Esophagus muscularis mucosa (tissue), 3 donors: Measurements from ENCODE around the gene ACTR8.

Experiments
- CTCF ChIP-seq, 3 experiments: fragments of 200-600 bp in 2 of 3; fragments of 450-650 bp in 1 of 3; sonication (generic) in 2 of 3; IDR thresholded peaks; one replicate each; pipeline ENCODE4 v1.5.1; 2017 to 2019; ENCODE audit warnings: antibody characterized with exemption in 3 of 3, mild to moderate bottlenecking in 2 of 3, moderate library complexity in 1 of 3
- POLR2A ChIP-seq: fragments of 450-650 bp; IDR thresholded peaks from one replicate; pipeline ENCODE4 v1.6.1; 2017; ENCODE audit warnings: antibody characterized with exemption, moderate library complexity, mild to moderate bottlenecking, low read depth

DNA sequence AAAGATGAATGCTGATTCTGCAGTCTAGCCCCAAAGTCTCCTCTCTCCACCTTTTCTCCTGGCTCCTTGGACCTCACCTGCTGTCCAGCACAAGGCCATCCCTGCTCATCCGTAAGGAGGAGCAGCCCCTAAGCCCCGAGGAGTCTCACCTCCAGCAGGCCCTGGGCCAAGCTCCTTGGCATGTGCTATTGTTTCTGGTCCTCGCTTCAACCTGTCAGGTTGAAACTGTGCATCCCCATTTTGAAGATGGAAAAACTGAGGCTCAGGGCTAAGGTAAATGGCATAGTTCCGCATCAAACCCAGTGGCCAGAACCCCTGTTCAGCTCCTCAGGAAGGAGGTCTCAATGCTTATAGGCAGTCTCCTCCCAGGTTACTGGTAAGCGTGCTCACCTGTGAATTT lies 61.9 kb downstream of the ACTR8 start:
- TF ChIP-seq CTCF (IDR thresholded peaks at IDR 0.05) (no peak), POLR2A (no peak)
